Activated B cell treated with CpG ODN at 0.5 μM for 24 hours (primary cell): ENCODE measurements around the gene MTHFD2L. TPM values are rescaled to one million over a fixed set of nuclear protein-coding genes. Genes with fewer than 3 reads are reported as not detected.

Source experiments
- ATAC-seq: fragments of 200-7000 bp; cut with Tn5 transposase; one replicate; pipeline ENCODE4 v1.10.0; 2021; ENCODE audit warnings: low read depth, mild to moderate bottlenecking, moderate library complexity
- CTCF ChIA-PET: fragments of 350-600 bp; sonication (Branson Sonifier 250); formaldehyde crosslinking; loops from one replicate; lab custom pipeline; 2021; ENCODE audit warnings: antibody characterized with exemption; lab: Charles Lee
- POLR2A ChIA-PET: fragments of 350-600 bp; sonication (Branson Sonifier 250); formaldehyde crosslinking; loops from one replicate; lab custom pipeline; 2021; ENCODE audit warnings: antibody characterized with exemption; lab: Charles Lee
- DNase-seq: peaks from one replicate; pipeline ENCODE4 v3.0.0; 2022
- H3K27ac Mint-ChIP-seq: one replicate; pipeline ENCODE4 v1.8.0; 2020; ENCODE audit warnings: mixed read lengths
- H3K27me3 Mint-ChIP-seq: one replicate; pipeline ENCODE4 v1.8.0; 2021; ENCODE audit warnings: mixed read lengths
- H3K36me3 Mint-ChIP-seq: one replicate; pipeline ENCODE4 v1.8.0; 2021; ENCODE audit warnings: low read depth, mixed read lengths
- H3K4me1 Mint-ChIP-seq: one replicate; pipeline ENCODE4 v1.8.0; 2021; ENCODE audit warnings: mixed read lengths
- H3K4me3 Mint-ChIP-seq: one replicate; pipeline ENCODE4 v1.8.0; 2020; ENCODE audit warnings: mild to moderate bottlenecking, mixed read lengths
- H3K9me3 Mint-ChIP-seq: one replicate; pipeline ENCODE4 v1.8.0; 2020; ENCODE audit warnings: mixed read lengths
- CTCF ChIP-seq: fragments of 200-600 bp; IDR thresholded peaks from one replicate; pipeline ENCODE4 v1.8.0; 2022; ENCODE audit warnings: antibody characterized with exemption, mild to moderate bottlenecking
- intact Hi-C: fragments of 100-400 bp; cut with micrococcal nuclease; formaldehyde crosslinking; loops from one replicate; pipeline ENCODE4 v1.15.1; 2024
- total RNA-seq: library from RNA; stranded (reverse); gene quantifications from 2 replicates; pipeline ENCODE4 v1.2.3, GENCODE V29; 2022

MTHFD2L gene
- total RNA-seq, 1 donor from 2014 or later = 14.3 TPM

DNA sequence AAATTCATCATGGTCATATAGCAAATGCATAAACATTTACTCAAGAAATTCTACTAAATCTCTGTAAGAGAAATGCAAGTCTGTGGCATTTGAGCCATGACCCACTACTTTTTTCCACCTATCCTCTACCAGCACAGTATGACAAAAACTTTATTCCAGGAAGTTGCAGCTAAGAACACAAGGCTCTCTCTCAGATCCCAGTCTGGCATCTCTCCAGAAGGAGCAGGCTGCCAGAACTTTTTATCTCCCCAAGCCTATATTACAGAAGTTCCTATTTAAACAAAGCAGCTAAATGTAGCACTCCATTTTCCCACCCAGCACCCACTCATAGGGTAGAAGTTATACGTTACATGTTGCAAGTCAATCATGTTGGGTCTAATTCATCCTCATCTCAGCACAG lies 101.0 kb downstream of the MTHFD2L start:
- ChIA-PET POLR2A (no interaction called here), CTCF (no interaction called here)
- H3K4me3 Mint-ChIP-seq = no peak overlapping the region
- H3K4me1 Mint-ChIP-seq = no peaks in the 10 kb centered on the region
- DNase-seq = no peak
- ATAC-seq = no peak
- no peaks in the 10 kb centered on the region for H3K36me3 Mint-ChIP-seq
- intact Hi-C loops = no loop called here
- H3K27me3 Mint-ChIP-seq = no peaks in the 10 kb centered on the region
- no peaks in the 10 kb centered on the region for H3K9me3 Mint-ChIP-seq
- TF ChIP-seq CTCF = no peak
- no peak overlapping the region for H3K27ac Mint-ChIP-seq

DNA sequence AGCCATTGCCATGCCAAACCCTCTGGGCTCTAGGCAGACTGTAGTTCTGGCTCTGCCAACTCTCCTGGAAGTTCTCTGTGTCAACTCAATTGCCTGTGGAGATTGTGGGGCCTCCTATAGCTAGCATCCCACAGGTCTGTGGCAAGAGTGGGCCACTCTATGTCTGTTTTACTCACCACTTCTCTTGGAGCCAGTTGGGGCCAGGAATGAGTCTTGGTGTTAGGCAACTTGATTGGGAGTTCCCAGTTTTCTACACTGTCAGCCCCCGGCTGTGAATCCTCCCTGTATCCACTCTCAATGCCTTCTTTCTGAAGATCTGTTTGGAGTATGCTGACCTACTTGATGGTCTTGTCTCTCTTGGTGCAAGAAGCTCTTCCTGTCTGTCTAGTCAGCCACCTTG lies 102.1 kb downstream of the MTHFD2L start:
- ATAC-seq = no peak
- POLR2A ChIA-PET = no interaction called here
- no peak for TF ChIP-seq CTCF
- DNase-seq = no peak
- CTCF ChIA-PET = no interaction called here
- no peaks in the 10 kb centered on the region for H3K9me3 Mint-ChIP-seq
- no peaks in the 10 kb centered on the region for H3K36me3 Mint-ChIP-seq
- intact Hi-C loops = no loop called here
- no peaks in the 10 kb centered on the region for H3K27me3 Mint-ChIP-seq
- H3K27ac Mint-ChIP-seq = no peak overlapping the region
- no peaks in the 10 kb centered on the region for H3K4me1 Mint-ChIP-seq
- no peak overlapping the region for H3K4me3 Mint-ChIP-seq

GRCh38 chr4:74262522-74262921 lies 104.6 kb downstream of the MTHFD2L start:
- Mint-ChIP-seq H3K4me3 (no peak overlapping the region), H3K4me1 (no peaks in the 10 kb centered on the region), H3K36me3 (no peaks in the 10 kb centered on the region), H3K9me3 (no peaks in the 10 kb centered on the region), H3K27ac (no peak overlapping the region), H3K27me3 (no peaks in the 10 kb centered on the region)
- intact Hi-C loops = no loop called here
- no peak for TF ChIP-seq CTCF
- DNase-seq (no peak), ATAC-seq (no peak)
- ChIA-PET CTCF (no interaction called here), POLR2A (no interaction called here)

DNA sequence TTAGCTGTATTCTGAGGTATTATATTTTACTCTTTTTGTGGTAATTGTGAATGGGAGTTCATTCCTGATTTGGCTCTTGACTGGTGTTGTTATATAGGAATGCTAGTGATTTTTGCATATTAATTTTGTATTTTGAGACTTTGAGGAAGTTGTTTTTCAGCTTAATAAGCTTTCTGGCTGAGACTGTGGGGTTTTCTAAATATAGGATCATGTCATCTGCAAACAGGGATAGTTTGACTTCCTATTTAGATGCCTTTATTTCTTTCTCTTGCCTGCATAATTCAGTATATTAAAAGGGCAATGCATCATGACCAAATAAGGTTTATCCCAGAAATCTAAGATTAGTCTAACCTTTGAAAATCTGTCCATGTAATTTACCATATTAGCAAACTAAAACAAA lies 105.6 kb downstream of the MTHFD2L start:
- Mint-ChIP-seq H3K4me1 (no peaks in the 10 kb centered on the region), H3K27ac (no peak overlapping the region), H3K27me3 (no peaks in the 10 kb centered on the region), H3K9me3 (no peaks in the 10 kb centered on the region), H3K4me3 (no peak overlapping the region), H3K36me3 (no peaks in the 10 kb centered on the region)
- DNase-seq = no peak
- no peak for ATAC-seq
- intact Hi-C loops = no loop called here
- ChIA-PET CTCF (no interaction called here), POLR2A (no interaction called here)
- no peak for TF ChIP-seq CTCF

- intact Hi-C loops = no loop called here
- no peak for TF ChIP-seq CTCF
- H3K36me3 Mint-ChIP-seq = no peaks in the 10 kb centered on the region
- no peaks in the 10 kb centered on the region for H3K9me3 Mint-ChIP-seq
- no peak overlapping the region for H3K27ac Mint-ChIP-seq
- no peak overlapping the region for H3K4me3 Mint-ChIP-seq
- no peaks in the 10 kb centered on the region for H3K4me1 Mint-ChIP-seq
- ATAC-seq (no peak), DNase-seq (no peak)
- ChIA-PET CTCF (no interaction called here), POLR2A (no interaction called here)
- no peaks in the 10 kb centered on the region for H3K27me3 Mint-ChIP-seq
Observed at GRCh38 chr4:74266081-74266480, 108.2 kb downstream of the MTHFD2L start.
